GM12878 (cell line): ENCODE results near the gene TBCK. TPM values are rescaled to one million over a fixed set of nuclear protein-coding genes. Genes with fewer than 3 reads are reported as not detected.

ENCODE experiments used
- ATAC-seq: fragments of 200-7000 bp; cut with Tn5 transposase; 3 replicates; pipeline ENCODE4 v1.9.1; 2020; ENCODE audit warnings: mild to moderate bottlenecking, moderate library complexity
- BruUV-seq: library from RNA; stranded (reverse); fragments of 400-500 nt; replicated peaks from 2 replicates; lab custom pipeline; 2021; lab: Mats Ljungman, UMichigan
- CTCF ChIA-PET: fragments of 300-600 bp; sonication (Branson Sonifier 250); formaldehyde crosslinking; extraction: SDS; loops from one replicate; lab custom pipeline; 2021; ENCODE audit warnings: inconsistent platforms; lab: Yijun Ruan, JAX
- POLR2A ChIA-PET: fragments of 350-600 bp; formaldehyde crosslinking; extraction: SDS; loops from one replicate; lab custom pipeline; 2021; ENCODE audit warnings: inconsistent platforms; lab: Charles Lee
- RAD21 ChIA-PET: fragments of 300-600 bp; sonication (Branson Sonifier 250); formaldehyde crosslinking; loops from one replicate; lab custom pipeline; 2023; ENCODE audit warnings: antibody characterized with exemption; ENCODE audit not compliant: unreplicated experiment; lab: Charles Lee
- SMC1A ChIA-PET: fragments of 300-600 bp; sonication (Branson Sonifier 250); formaldehyde crosslinking; loops from one replicate; lab custom pipeline; 2023; ENCODE audit not compliant: unreplicated experiment, uncharacterized antibody; lab: Charles Lee
- DNase-seq: peaks from one replicate; pipeline ENCODE4 v3.0.0-alpha.2; 2011; ENCODE audit warnings: low read depth, low spot score
- FAIRE-seq: peaks from 3 replicates; lab custom pipeline; 2011; peaks lifted over from hg19 to GRCh38; lab: Jason Lieb, UNC
- H2AFZ ChIP-seq: 2 replicates; pipeline ENCODE4 v1.6.0; 2011; ENCODE audit warnings: low read depth, low read length, control low read depth; ENCODE audit not compliant: control insufficient read depth
- H3K27ac ChIP-seq: 2 replicates; pipeline ENCODE4 v1.5.1; 2011; ENCODE audit warnings: control low read depth; ENCODE audit not compliant: control insufficient read depth, insufficient read depth
- H3K27me3 ChIP-seq, 2 experiments: replicated peaks in 1 of 2; 2 replicates each; pipeline versions ENCODE4 v1.6.0 to v1.6.1; 2011; ENCODE audit warnings: low read length in 1 of 2; ENCODE audit not compliant: control insufficient read depth in 2 of 2, insufficient read depth in 2 of 2
- H3K36me3 ChIP-seq, 2 experiments: 2 replicates each; pipeline ENCODE4 v1.5.1; 2011; ENCODE audit warnings: low read length in 1 of 2; ENCODE audit not compliant: control insufficient read depth in 2 of 2, insufficient read depth in 2 of 2
- H3K4me1 ChIP-seq: 2 replicates; pipeline ENCODE4 v1.6.1; 2011; ENCODE audit warnings: mild to moderate bottlenecking, low read length, moderate library complexity, mixed read lengths; ENCODE audit not compliant: control insufficient read depth, insufficient read depth
- H3K4me2 ChIP-seq: 2 replicates; pipeline ENCODE4 v1.6.0; 2011; ENCODE audit warnings: control low read depth; ENCODE audit not compliant: control insufficient read depth, insufficient read depth
- H3K4me3 ChIP-seq: fragments of 200-600 bp; sonication (generic); 2 replicates; pipeline ENCODE4 v1.5.1; 2016
- H3K79me2 ChIP-seq: 2 replicates; pipeline ENCODE4 v1.6.0; 2011; ENCODE audit warnings: low read length; ENCODE audit not compliant: control insufficient read depth, insufficient read depth
- H3K9ac ChIP-seq: 2 replicates; pipeline ENCODE4 v1.8.0; 2011; ENCODE audit warnings: low read length, control low read depth, mixed read lengths; ENCODE audit not compliant: control insufficient read depth, insufficient read depth
- H3K9me3 ChIP-seq: replicated peaks from 3 replicates; pipeline ENCODE4 v1.5.1; 2011; ENCODE audit warnings: mild to moderate bottlenecking, low read length; ENCODE audit not compliant: control insufficient read depth, insufficient read depth
- H4K20me1 ChIP-seq: 2 replicates; pipeline ENCODE4 v1.6.0; 2011; ENCODE audit not compliant: control insufficient read depth, insufficient read depth
- ASH2L ChIP-seq: fragments of 300-600, 200-600 bp; sonication (generic); IDR thresholded peaks from 2 replicates; pipeline ENCODE4 v1.6.1; 2017; ENCODE audit warnings: low read depth, mild to moderate bottlenecking, borderline replicate concordance
- CTCF ChIP-seq, 3 experiments: IDR thresholded peaks in 2 of 3; conservative IDR thresholded peaks in 1 of 3; 2 replicates each; pipeline ENCODE4 v1.5.1; 2011; ENCODE audit warnings: low read depth in 3 of 3, low read length in 3 of 3, mild to moderate bottlenecking in 3 of 3, control low read depth in 2 of 3, moderate library complexity in 2 of 3, inconsistent platforms in 1 of 3, mixed read lengths in 1 of 3; ENCODE audit not compliant: control insufficient read depth in 2 of 3, insufficient read depth in 1 of 3; ENCODE audit errors: extremely low read depth in 1 of 3
- CUX1 ChIP-seq: IDR thresholded peaks from 2 replicates; pipeline ENCODE4 v1.6.1; 2012; ENCODE audit warnings: improper control_type of control experiment, low read depth, low read length; ENCODE audit not compliant: insufficient replicate concordance
- EED ChIP-seq: sonication (generic); IDR thresholded peaks from 2 replicates; pipeline ENCODE4 v1.6.1; 2016; ENCODE audit warnings: antibody characterized with exemption, low read depth
- LARP7 ChIP-seq: fragments of 450-650 bp; IDR thresholded peaks from 2 replicates; pipeline ENCODE4 v1.6.1; 2017; ENCODE audit warnings: mild to moderate bottlenecking
- MYC ChIP-seq: IDR thresholded peaks from 2 replicates; pipeline ENCODE4 v1.6.1; 2011; ENCODE audit warnings: mild to moderate bottlenecking, low read length, moderate library complexity, inconsistent platforms; ENCODE audit not compliant: insufficient read depth, insufficient replicate concordance, insufficient read length, severe bottlenecking
- RBBP5 ChIP-seq: fragments of 200-600 bp; sonication (generic); conservative IDR thresholded peaks from 2 replicates; pipeline ENCODE4 v1.6.1; 2016
- SMAD1 ChIP-seq: fragments of 450-650 bp; IDR thresholded peaks from 2 replicates; pipeline ENCODE4 v1.6.1; 2018; ENCODE audit warnings: mild to moderate bottlenecking, low read depth; ENCODE audit not compliant: partially characterized antibody
- SPI1 ChIP-seq: IDR thresholded peaks from 2 replicates; pipeline ENCODE4 v1.6.1; 2011; ENCODE audit warnings: low read depth, mild to moderate bottlenecking, low read length, moderate library complexity, borderline replicate concordance; ENCODE audit not compliant: insufficient read depth
- SUZ12 ChIP-seq: fragments of 200-600 bp; sonication (generic); IDR thresholded peaks from one replicate; pipeline ENCODE4 v1.6.1; 2018; ENCODE audit warnings: antibody characterized with exemption, mild to moderate bottlenecking; ENCODE audit not compliant: unreplicated experiment
- ZNF24 ChIP-seq: fragments of 450-650 bp; IDR thresholded peaks from 2 replicates; pipeline ENCODE4 v1.6.1; 2017; ENCODE audit warnings: antibody characterized with exemption, mild to moderate bottlenecking
- WGBS: methylation state at CpG from one replicate; pipeline ENCODE4 v1.1.6; 2016; ENCODE audit warnings: low lambda C conversion rate; ENCODE audit not compliant: insufficient replicate concordance, insufficient coverage; ENCODE audit errors: missing lambda C conversion rate; 5-methylcytosine and 5-hydroxymethylcytosine counted together
- in situ Hi-C: fragments of 300-500 bp; cut with MboI; formaldehyde crosslinking; loops from 9 replicates; pipeline ENCODE4 v1.14.3; 2018; ENCODE audit warnings: mixed read lengths
- intact Hi-C: fragments of 100-400 bp; cut with micrococcal nuclease; formaldehyde crosslinking; loops from one replicate; pipeline ENCODE4 v1.14.2; 2022; ENCODE audit not compliant: unreplicated experiment
- polyA plus RNA-seq, 11 experiments: library from polyadenylated mRNA; depleted of rRNA in 4 of 11; unstranded in 6 of 11; stranded (reverse) in 5 of 11; fragments of >200 nt; fragmentation: Nextera tagmentation in 4 of 11; fragmentation: Illumina TruSeq in 1 of 11; extraction: Ambion mirVana in 4 of 11; extraction: Trizol in 1 of 11; gene quantifications; 1 replicate in 1 of 11; 2 replicates in 10 of 11; pipeline versions ENCODE4 v1.2.1 to v1.2.3, GENCODE V29; 2011 to 2016; ENCODE audit warnings: inconsistent platforms in 2 of 11, missing spikeins in 2 of 11, low read depth in 1 of 11
- total RNA-seq, 4 experiments: library from RNA; depleted of rRNA in 3 of 4; stranded (reverse); fragments of >200 nt in 3 of 4; fragmentation: Illumina TruSeq in 1 of 4; extraction: Trizol in 1 of 4; gene quantifications; 2 replicates each; pipeline versions ENCODE4 v1.2.1 to v1.2.3, GENCODE V29; 2013 to 2021

Gene TBCK
- total and polyA plus RNA-seq, 10 of the 15 experiments (the other 5 are each of a cell fraction or from before 2014, with no cell fraction given), result 4.1 to 30.3 (median 20.2) TPM

- Histone ChIP-seq H3K9me3 (peaks cover 2% of the 10 kb centered on the region; the same call in 2 of the 3 replicates), H3K27ac (no peak overlapping the region), H4K20me1 (no peaks in the 10 kb centered on the region), H3K4me3 (no peak overlapping the region), H3K27me3 (no peaks in the 10 kb centered on the region), H2AFZ (no peak overlapping the region), H3K4me1 (no peaks in the 10 kb centered on the region), H3K79me2 (no peaks in the 10 kb centered on the region), H3K36me3 (no peaks in the 10 kb centered on the region; a peak in 1 of 4 replicates), H3K4me2 (no peak overlapping the region), H3K9ac (no peak overlapping the region)
- 94% methylated on average over 1 of the region's 1 CpG for WGBS
- ChIA-PET RAD21 (no interaction called here), POLR2A (no interaction called here), SMC1A (no interaction called here), CTCF (no interaction called here)
- no peak for TF ChIP-seq EED
- no peak for TF ChIP-seq SPI1
- no peak for TF ChIP-seq ASH2L
- TF ChIP-seq LARP7, result no peak
- BruUV-seq, result no TSS peak
- no peak for ATAC-seq
- FAIRE-seq, result no peak
- in situ Hi-C loops (no loop called here), intact Hi-C loops (no loop called here)
- DNase-seq, result no peak
Observed at GRCh38 chr4:106080376-106080775, 235.6 kb downstream of the TBCK start.

- H4K20me1 ChIP-seq, result no peaks in the 10 kb centered on the region
- no peak overlapping the region for H3K4me2 ChIP-seq
- WGBS, result 90% methylated on average over 2 of the region's 2 CpGs
- H3K36me3 ChIP-seq, result no peaks in the 10 kb centered on the region; a peak in 1 of 4 replicates
- RAD21 ChIA-PET, result no interaction called here
- in situ Hi-C loops (no loop called here), intact Hi-C loops (no loop called here)
- H3K27ac ChIP-seq, result no peak overlapping the region
- POLR2A ChIA-PET, result no interaction called here
- no peaks in the 10 kb centered on the region for H3K79me2 ChIP-seq
- no TSS peak for BruUV-seq
- CTCF ChIA-PET, result no interaction called here
- H3K27me3 ChIP-seq, result no peaks in the 10 kb centered on the region
- no peaks in the 10 kb centered on the region for H3K4me1 ChIP-seq
- ATAC-seq (no peak), DNase-seq (no peak), FAIRE-seq (no peak)
- peaks cover 2% of the 10 kb centered on the region; the same call in 2 of the 3 replicates for H3K9me3 ChIP-seq
- SMC1A ChIA-PET, result no interaction called here
- H2AFZ ChIP-seq, result no peak overlapping the region
- no peak overlapping the region for H3K9ac ChIP-seq
- H3K4me3 ChIP-seq, result no peak overlapping the region
- TF ChIP-seq SMAD1, result no peak
- no peak for TF ChIP-seq MYC
- TF ChIP-seq RBBP5, result no peak
- TF ChIP-seq CUX1, result no peak
- TF ChIP-seq ZNF24, result no peak
- TF ChIP-seq CTCF (IDR thresholded peaks at IDR 0.05 in 2 of 3, conservative IDR thresholded peaks at IDR 0.05 in 1 of 3; ENCODE audit: control insufficient read depth in 2 of 3, extremely low read depth in 1 of 3, insufficient read depth in 1 of 3, low read depth in 3 of 3, low read length in 3 of 3), result no peak
- no peak for TF ChIP-seq SUZ12
Observed at GRCh38 chr4:106079616-106080015, 236.4 kb downstream of the TBCK start.
